Measurements from ENCODE around the gene NRL.

- TF ChIP-seq, protein P1, sequence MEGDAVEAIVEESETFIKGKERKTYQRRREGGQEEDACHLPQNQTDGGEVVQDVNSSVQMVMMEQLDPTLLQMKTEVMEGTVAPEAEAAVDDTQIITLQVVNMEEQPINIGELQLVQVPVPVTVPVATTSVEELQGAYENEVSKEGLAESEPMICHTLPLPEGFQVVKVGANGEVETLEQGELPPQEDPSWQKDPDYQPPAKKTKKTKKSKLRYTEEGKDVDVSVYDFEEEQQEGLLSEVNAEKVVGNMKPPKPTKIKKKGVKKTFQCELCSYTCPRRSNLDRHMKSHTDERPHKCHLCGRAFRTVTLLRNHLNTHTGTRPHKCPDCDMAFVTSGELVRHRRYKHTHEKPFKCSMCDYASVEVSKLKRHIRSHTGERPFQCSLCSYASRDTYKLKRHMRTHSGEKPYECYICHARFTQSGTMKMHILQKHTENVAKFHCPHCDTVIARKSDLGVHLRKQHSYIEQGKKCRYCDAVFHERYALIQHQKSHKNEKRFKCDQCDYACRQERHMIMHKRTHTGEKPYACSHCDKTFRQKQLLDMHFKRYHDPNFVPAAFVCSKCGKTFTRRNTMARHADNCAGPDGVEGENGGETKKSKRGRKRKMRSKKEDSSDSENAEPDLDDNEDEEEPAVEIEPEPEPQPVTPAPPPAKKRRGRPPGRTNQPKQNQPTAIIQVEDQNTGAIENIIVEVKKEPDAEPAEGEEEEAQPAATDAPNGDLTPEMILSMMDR (IDR thresholded peaks at IDR 0.05), result no peak
- TF ChIP-seq, protein P2, sequence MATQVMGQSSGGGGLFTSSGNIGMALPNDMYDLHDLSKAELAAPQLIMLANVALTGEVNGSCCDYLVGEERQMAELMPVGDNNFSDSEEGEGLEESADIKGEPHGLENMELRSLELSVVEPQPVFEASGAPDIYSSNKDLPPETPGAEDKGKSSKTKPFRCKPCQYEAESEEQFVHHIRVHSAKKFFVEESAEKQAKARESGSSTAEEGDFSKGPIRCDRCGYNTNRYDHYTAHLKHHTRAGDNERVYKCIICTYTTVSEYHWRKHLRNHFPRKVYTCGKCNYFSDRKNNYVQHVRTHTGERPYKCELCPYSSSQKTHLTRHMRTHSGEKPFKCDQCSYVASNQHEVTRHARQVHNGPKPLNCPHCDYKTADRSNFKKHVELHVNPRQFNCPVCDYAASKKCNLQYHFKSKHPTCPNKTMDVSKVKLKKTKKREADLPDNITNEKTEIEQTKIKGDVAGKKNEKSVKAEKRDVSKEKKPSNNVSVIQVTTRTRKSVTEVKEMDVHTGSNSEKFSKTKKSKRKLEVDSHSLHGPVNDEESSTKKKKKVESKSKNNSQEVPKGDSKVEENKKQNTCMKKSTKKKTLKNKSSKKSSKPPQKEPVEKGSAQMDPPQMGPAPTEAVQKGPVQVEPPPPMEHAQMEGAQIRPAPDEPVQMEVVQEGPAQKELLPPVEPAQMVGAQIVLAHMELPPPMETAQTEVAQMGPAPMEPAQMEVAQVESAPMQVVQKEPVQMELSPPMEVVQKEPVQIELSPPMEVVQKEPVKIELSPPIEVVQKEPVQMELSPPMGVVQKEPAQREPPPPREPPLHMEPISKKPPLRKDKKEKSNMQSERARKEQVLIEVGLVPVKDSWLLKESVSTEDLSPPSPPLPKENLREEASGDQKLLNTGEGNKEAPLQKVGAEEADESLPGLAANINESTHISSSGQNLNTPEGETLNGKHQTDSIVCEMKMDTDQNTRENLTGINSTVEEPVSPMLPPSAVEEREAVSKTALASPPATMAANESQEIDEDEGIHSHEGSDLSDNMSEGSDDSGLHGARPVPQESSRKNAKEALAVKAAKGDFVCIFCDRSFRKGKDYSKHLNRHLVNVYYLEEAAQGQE (IDR thresholded peaks at IDR 0.05; ENCODE audit: insufficient read depth in 1 of 2, low read depth in 2 of 2, low read length in 1 of 2), result no peak
- TF ChIP-seq SIN3A (IDR thresholded peaks at IDR 0.05; ENCODE audit: borderline replicate concordance, insufficient read depth, low read depth, low read length), result no peak
Measured at GRCh38 chr14:24155100-24155499, 40.4 kb upstream of the NRL start.
